ENCODE data around the gene DYNLL1. TPM values are rescaled to one million over a fixed set of nuclear protein-coding genes. Genes with fewer than 3 reads are reported as not detected.

Gene DYNLL1
- 298 and 344 TPM in 2 replicates for total RNA-seq

DNA sequence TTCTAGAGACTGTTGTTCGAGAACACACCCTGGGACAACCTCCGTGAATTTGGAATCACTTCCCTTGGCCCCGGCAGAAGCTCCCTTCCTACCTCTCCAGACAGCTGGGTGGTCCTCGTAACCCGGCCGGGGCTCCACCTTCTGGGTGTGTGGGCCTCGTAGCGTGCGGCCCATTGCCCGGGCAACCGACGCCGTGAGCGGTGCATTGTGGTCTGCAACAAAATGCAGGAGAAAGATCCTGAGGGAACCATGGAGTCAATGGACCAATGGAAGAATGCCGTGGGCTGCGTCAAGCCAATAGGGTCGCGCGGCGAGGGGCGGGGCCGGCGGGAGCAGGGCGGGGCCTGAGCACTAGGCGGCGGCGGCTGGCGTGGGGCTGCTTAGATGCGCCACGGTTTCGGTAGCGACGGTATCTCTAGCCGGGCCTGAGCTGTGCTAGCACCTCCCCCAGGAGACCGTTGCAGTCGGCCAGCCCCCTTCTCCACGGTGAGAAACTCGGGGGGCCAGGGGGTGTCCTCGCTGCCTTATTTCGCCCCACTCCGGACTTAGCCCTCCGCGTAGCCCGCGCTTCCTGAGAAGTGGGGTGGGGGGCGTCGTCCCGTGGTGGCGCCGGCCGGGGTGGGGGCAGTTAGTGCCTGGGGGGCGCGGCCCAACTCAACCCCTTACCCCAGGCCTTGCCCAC is at the start of gene DYNLL1:
DYNLL1 (plus strand) TSS at position 383 of the 682 bp plus-strand sequence. CDS start 309 bp downstream, outside the sequence.

DNA sequence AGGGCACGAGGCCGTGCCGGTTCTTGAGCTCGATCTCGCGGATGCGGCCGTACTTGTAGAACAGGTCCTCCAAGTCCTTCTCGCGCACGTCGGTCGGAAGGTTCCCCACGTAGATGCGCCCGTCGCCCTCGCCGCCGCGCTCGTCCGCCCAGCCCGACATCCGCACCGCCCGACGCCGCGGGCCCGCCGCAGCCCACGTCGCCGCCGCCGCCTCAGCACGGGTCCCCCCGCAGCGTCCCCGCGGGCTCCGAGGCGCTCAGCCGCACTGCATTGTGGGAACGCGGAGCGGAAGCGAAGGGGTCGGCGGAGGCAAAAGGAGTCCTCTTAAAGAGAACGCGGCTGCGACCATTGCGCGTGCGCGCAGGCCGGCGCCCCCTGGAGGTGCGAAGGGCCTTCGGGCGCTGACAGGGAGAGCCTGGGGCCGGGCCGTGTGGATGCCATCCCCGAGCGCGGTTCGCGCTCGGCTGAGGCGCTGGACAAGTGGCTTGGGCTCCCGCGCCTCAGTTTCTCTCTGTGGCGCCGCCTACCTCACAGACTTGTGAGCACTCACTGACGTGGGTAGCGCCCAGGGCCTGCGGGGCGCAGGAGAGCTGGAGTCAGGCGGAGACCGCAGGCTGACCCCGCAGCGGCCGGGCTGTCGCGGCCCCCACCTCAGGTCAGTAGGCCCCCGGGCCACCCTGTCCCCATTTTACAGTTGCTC is 26.3 kb upstream of the DYNLL1 start, which contains the start of gene SRSF9:
SRSF9 (minus strand) TSS at position 299 of the 700 bp plus-strand sequence; CDS start at position 160, 139 bp downstream.

DNA sequence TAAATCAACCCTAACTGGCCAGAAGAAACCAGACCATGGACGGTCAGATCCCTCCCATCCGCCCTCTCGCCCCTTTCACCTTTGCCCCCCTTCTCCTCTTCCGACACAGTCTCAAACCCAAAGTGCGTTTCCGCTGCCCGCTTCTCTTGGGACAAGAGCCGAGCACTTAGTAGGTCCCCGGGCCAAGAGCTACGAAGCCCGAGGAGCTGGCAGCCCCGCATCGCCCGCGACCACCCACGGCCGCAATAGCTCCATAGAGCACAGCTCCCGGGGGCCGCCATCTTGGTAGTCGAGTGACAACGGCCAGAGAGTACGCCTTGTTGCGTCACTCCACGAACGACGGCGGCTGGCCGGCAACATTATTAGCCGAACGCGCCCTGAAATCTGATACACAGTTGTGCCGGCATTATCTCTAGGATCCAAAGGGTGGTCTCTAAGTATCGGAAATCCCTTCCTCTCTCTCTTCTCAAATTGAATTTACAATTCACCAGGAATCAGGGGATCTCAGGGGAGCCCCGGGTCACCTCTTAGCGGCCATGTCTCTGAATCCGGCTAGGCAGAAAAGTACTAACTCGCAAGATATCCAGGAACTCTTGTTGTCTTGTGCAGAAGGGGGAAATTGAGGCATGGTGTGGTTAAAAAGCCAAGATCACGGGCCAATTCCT is 33.1 kb downstream of the DYNLL1 start, which contains the start of gene COQ5:
COQ5 (minus strand) TSS at position 298 of the 665 bp plus-strand sequence; CDS start at position 281, 17 bp downstream.

DNA sequence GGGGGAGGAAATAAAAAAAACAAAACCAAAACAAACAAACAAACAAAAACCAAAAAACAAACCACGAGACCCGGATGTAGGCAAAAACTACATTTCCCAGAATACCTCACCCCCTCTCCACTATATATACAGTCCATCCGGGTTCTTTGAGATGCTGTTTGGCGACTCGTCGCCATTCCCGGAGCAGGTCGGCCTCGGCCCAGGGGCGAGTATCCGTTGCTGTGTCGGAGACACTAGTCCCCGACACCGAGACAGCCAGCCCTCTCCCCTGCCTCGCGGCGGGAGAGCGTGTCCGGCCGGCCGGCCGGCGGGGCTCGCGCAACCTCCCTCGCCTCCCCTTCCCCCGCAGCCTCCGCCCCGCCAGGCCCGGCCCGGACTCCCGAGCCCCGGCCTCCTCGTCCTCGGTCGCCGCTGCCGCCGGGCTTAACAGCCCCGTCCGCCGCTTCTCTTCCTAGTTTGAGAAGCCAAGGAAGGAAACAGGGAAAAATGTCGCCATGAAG is 38.3 kb downstream of the DYNLL1 start, which contains the start of gene RNF10:
RNF10 (plus strand) TSS at position 154 of the 500 bp plus-strand sequence. CDS start 456 bp downstream, outside the sequence.

Other genes with a start within 250 kb of the DYNLL1 start
- gene PXN, start 230.4 kb upstream of the DYNLL1 start, total RNA-seq, result 45.4 and 64.0 TPM in 2 replicates
- gene RNU4-2, start 204.2 kb upstream of the DYNLL1 start, total RNA-seq, result under 0.01 TPM in 2 replicates
- gene RNU4-1, start 202.9 kb upstream of the DYNLL1 start, total RNA-seq, result under 0.01 TPM in 2 replicates
- 1.5 and 2.5 TPM in 2 replicates for gene SIRT4, start 193.8 kb upstream of the DYNLL1 start, total RNA-seq
- not detected in 2 replicates for gene PLA2G1B, start 168.3 kb upstream of the DYNLL1 start, total RNA-seq
- gene MSI1, start 126.9 kb upstream of the DYNLL1 start, total RNA-seq, result not detected in 2 replicates
- 351 and 416 TPM in 2 replicates for gene COX6A1, start 58.0 kb upstream of the DYNLL1 start, total RNA-seq
- 26.9 and 38.2 TPM in 2 replicates for gene TRIAP1, start 49.7 kb upstream of the DYNLL1 start, total RNA-seq
- 17.0 and 22.3 TPM in 2 replicates for gene GATC, start 49.7 kb upstream of the DYNLL1 start, total RNA-seq
- 268 and 272 TPM in 2 replicates for gene SRSF9, start 26.4 kb upstream of the DYNLL1 start, total RNA-seq
- gene COQ5, start 33.0 kb downstream of the DYNLL1 start, total RNA-seq, result 17.3 and 23.9 TPM in 2 replicates
- gene RNF10, start 38.2 kb downstream of the DYNLL1 start, total RNA-seq, result 81.7 and 97.4 TPM in 2 replicates
- 19.3 and 24.3 TPM in 2 replicates for gene POP5, start 85.3 kb downstream of the DYNLL1 start, total RNA-seq
- not detected in 2 replicates for gene CABP1, start 144.5 kb downstream of the DYNLL1 start, total RNA-seq
- 30.1 and 38.4 TPM in 2 replicates for gene MLEC, start 191.0 kb downstream of the DYNLL1 start, total RNA-seq
- 14.3 and 18.8 TPM in 2 replicates for gene UNC119B, start 214.3 kb downstream of the DYNLL1 start, total RNA-seq
- gene ACADS, start 229.7 kb downstream of the DYNLL1 start, total RNA-seq, result 25.5 and 34.8 TPM in 2 replicates